Bronchus fibroblast of lung (primary cell): Measurements from ENCODE around the gene CAPN13. TPM values are rescaled to one million over a fixed set of nuclear protein-coding genes. Genes with fewer than 3 reads are reported as not detected.

ENCODE experiments used
- total RNA-seq: library from RNA; depleted of rRNA; stranded (reverse); fragments of >200 nt; gene quantifications from 2 replicates; pipeline ENCODE4 v1.2.3, GENCODE V29; 2015

CAPN13 gene
- total RNA-seq: not detected in 2 replicates

GRCh38 chr2:30807249-30807648 is at the start of gene CAPN13:
Gene CAPN13, minus strand, starts transcription at chr2:30807446. Its CDS starts 20,121 bp downstream, at chr2:30787325.

